GM06990 (cell line): ENCODE measurements around the gene IL5RA.

ENCODE experiments used
- DNase-seq: peaks from one replicate; pipeline ENCODE4 v3.0.0-alpha.2; 2011; ENCODE audit not compliant: insufficient read length; ENCODE audit errors: extremely low read depth
- H3K27me3 ChIP-seq: replicated peaks from 2 replicates; pipeline ENCODE4 v1.6.0; 2011; ENCODE audit warnings: low read length; ENCODE audit not compliant: control insufficient read depth, insufficient read depth
- H3K36me3 ChIP-seq: 2 replicates; pipeline ENCODE4 v1.5.1; 2011; ENCODE audit warnings: low read length; ENCODE audit not compliant: control insufficient read depth, insufficient read depth
- H3K4me3 ChIP-seq: replicated peaks from 2 replicates; pipeline ENCODE4 v1.5.1; 2011; ENCODE audit warnings: low read depth, mild to moderate bottlenecking, control low read depth, low read length
- TF ChIP-seq, protein P1 (sequence below): IDR thresholded peaks from 2 replicates; pipeline ENCODE4 v1.5.1; 2011; ENCODE audit warnings: low read length, control low read depth, mild to moderate bottlenecking, inconsistent platforms; ENCODE audit not compliant: insufficient read depth, poor library complexity, severe bottlenecking

IL5RA gene

DNA sequence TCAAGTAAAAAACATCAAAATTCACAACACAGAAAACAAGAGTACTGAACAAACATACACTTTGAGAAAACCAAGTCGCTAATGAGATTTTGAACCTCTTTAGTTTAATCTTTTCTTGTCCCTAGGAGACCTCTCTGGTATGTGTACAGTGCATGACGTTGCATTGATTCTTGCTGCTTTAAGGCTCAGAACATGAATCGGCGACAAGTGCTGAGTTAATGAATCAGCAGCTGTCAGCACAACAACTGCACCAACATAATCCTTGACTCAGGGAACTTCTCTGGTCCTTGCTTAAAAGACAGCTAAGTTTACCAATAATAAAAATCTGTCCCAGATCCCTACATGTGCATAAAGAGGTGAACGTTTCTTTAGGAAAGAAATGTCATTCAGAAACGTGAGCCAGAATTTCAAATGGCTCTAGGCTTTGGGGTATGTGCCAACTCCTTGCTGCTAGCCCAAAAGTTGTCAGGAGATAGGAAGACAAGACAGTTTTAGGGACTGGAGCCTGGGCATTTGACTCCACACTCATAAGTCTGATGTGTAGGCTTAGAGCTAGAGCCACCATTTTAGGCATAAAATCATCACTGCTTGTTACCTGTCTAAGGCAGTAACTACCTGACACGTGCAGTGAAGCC is 86.9 kb downstream of the IL5RA start:
- H3K4me3 ChIP-seq = no peak overlapping the region
- no peaks in the 10 kb centered on the region for H3K36me3 ChIP-seq
- no peak for DNase-seq
- TF ChIP-seq, protein P1, sequence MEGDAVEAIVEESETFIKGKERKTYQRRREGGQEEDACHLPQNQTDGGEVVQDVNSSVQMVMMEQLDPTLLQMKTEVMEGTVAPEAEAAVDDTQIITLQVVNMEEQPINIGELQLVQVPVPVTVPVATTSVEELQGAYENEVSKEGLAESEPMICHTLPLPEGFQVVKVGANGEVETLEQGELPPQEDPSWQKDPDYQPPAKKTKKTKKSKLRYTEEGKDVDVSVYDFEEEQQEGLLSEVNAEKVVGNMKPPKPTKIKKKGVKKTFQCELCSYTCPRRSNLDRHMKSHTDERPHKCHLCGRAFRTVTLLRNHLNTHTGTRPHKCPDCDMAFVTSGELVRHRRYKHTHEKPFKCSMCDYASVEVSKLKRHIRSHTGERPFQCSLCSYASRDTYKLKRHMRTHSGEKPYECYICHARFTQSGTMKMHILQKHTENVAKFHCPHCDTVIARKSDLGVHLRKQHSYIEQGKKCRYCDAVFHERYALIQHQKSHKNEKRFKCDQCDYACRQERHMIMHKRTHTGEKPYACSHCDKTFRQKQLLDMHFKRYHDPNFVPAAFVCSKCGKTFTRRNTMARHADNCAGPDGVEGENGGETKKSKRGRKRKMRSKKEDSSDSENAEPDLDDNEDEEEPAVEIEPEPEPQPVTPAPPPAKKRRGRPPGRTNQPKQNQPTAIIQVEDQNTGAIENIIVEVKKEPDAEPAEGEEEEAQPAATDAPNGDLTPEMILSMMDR = no peak
- no peaks in the 10 kb centered on the region for H3K27me3 ChIP-seq

GRCh38 chr3:3020209-3020608 is 90.0 kb downstream of the IL5RA start:
- TF ChIP-seq, protein P1 = no peak
- no peaks in the 10 kb centered on the region for H3K36me3 ChIP-seq
- H3K27me3 ChIP-seq = no peaks in the 10 kb centered on the region
- no peak for DNase-seq
- H3K4me3 ChIP-seq = no peak overlapping the region
